Smooth muscle cell (in vitro differentiated cells): ENCODE data around the gene RBBP5. TPM values are rescaled to one million over a fixed set of nuclear protein-coding genes. Genes with fewer than 3 reads are reported as not detected.
A peak's percentile ranks its signal among the peaks of the same experiment; 100 is the strongest.

Experiments used
- DNase-seq: peaks from one replicate; lab custom pipeline; 2025; ENCODE audit not compliant: unreplicated experiment; lab: John Stamatoyannopoulos, UW
- H2AFZ ChIP-seq: fragments of 200-600 bp; sonication (generic); 2 replicates; pipeline ENCODE4 v1.6.0; 2016; ENCODE audit warnings: antibody characterized with exemption, low read depth, mild to moderate bottlenecking
- H3F3A ChIP-seq: fragments of 200-600 bp; sonication (generic); 2 replicates; pipeline ENCODE4 v1.6.0; 2017; ENCODE audit warnings: antibody characterized with exemption, low read depth
- H3K27ac ChIP-seq: fragments of 200-600 bp; sonication (generic); 2 replicates; pipeline ENCODE4 v1.5.1; 2016; ENCODE audit warnings: low read depth, mild to moderate bottlenecking
- H3K27me3 ChIP-seq: fragments of 200-600 bp; sonication (generic); 2 replicates; pipeline ENCODE4 v1.6.1; 2016; ENCODE audit warnings: low read depth, mild to moderate bottlenecking
- H3K36me3 ChIP-seq: fragments of 200-600 bp; sonication (generic); 2 replicates; pipeline ENCODE4 v1.5.1; 2016; ENCODE audit warnings: low read depth
- H3K4me1 ChIP-seq: fragments of 200-600 bp; sonication (generic); 2 replicates; pipeline ENCODE4 v1.5.1; 2016; ENCODE audit warnings: low read depth
- H3K4me2 ChIP-seq: fragments of 200-600 bp; sonication (generic); 2 replicates; pipeline ENCODE4 v1.6.0; 2016; ENCODE audit warnings: mild to moderate bottlenecking
- H3K4me3 ChIP-seq: fragments of 200-600 bp; sonication (generic); 2 replicates; pipeline ENCODE4 v1.5.1; 2016; ENCODE audit warnings: mild to moderate bottlenecking
- H3K79me2 ChIP-seq: fragments of 200-600 bp; sonication (generic); 2 replicates; pipeline ENCODE4 v1.6.0; 2016; ENCODE audit warnings: low read depth, mild to moderate bottlenecking
- H3K9ac ChIP-seq: fragments of 200-600 bp; sonication (generic); 2 replicates; pipeline ENCODE4 v1.6.0; 2016; ENCODE audit warnings: low read depth
- H3K9me3 ChIP-seq: fragments of 200-600 bp; sonication (generic); replicated peaks from 2 replicates; pipeline ENCODE4 v1.5.1; 2016; ENCODE audit warnings: low read depth
- H4K20me1 ChIP-seq: fragments of 200-600 bp; sonication (generic); 2 replicates; pipeline ENCODE4 v1.6.0; 2016; ENCODE audit warnings: low read depth
- CTCF ChIP-seq: fragments of 200-600 bp; sonication (generic); IDR thresholded peaks from 2 replicates; pipeline ENCODE4 v1.5.1; 2017; ENCODE audit warnings: borderline replicate concordance, mild to moderate bottlenecking, antibody characterized with exemption; ENCODE audit not compliant: insufficient read depth, poor library complexity, severe bottlenecking
- WGBS: methylation state at CpG from one replicate; pipeline ENCODE4 v1.1.7; 2016; ENCODE audit warnings: low lambda C conversion rate; 5-methylcytosine and 5-hydroxymethylcytosine counted together
- polyA plus RNA-seq: library from polyadenylated mRNA; unstranded; fragments of >200 nt; fragmentation: Nextera tagmentation; extraction: Ambion mirVana; gene quantifications from 2 replicates; pipeline ENCODE4 v1.2.1, GENCODE V29; 2016
- total RNA-seq: library from RNA; depleted of rRNA; stranded (reverse); fragments of >200 nt; gene quantifications from 2 replicates; pipeline ENCODE4 v1.2.3, GENCODE V29; 2014

The RBBP5 gene
- total RNA-seq, result 18.8 and 19.0 TPM in 2 replicates
- 9.3 and 12.8 TPM in 2 replicates for polyA plus RNA-seq

GRCh38 chr1:205121660-205122488 is at the start of gene RBBP5:
TSS of gene RBBP5 (minus strand) at chr1:205121978. CDS start at chr1:205121873, 105 bp downstream.
- Histone ChIP-seq H3K36me3 (no peaks in the 10 kb centered on the region), H3K9ac (peak within 1 kb of the TSS; percentile 97), H3K4me1 (peaks cover 9% of the 10 kb centered on the region), H3K27ac (peak within 1 kb of the TSS; percentile 91), H2AFZ (peak within 1 kb of the TSS; percentile 84), H4K20me1 (peaks cover 8% of the 10 kb centered on the region), H3K4me3 (peak within 1 kb of the TSS; percentile 91), H3K9me3 (no peaks in the 10 kb centered on the region), H3K27me3 (no peaks in the 10 kb centered on the region), H3K79me2 (peaks cover 46% of the 10 kb centered on the region), H3F3A (no peaks in the 10 kb centered on the region), H3K4me2 (peak within 1 kb of the TSS; percentile 93)
- DNase-seq, result peak; percentile 65
- TF ChIP-seq CTCF, result peak; percentile 40
- WGBS, result 2% methylated on average over 46 of the region's 46 CpGs

GRCh38 chr1:205171369-205171768 is 49.6 kb upstream of the RBBP5 start:
- Histone ChIP-seq H3K4me2 (no peak overlapping the region), H3K4me1 (no peaks in the 10 kb centered on the region), H3K79me2 (peaks cover 4% of the 10 kb centered on the region), H3K27ac (no peak overlapping the region), H3K9me3 (no peaks in the 10 kb centered on the region), H4K20me1 (peaks cover 13% of the 10 kb centered on the region), H3K36me3 (no peaks in the 10 kb centered on the region), H3K27me3 (no peaks in the 10 kb centered on the region), H2AFZ (no peak overlapping the region), H3K9ac (no peak overlapping the region), H3K4me3 (no peak overlapping the region), H3F3A (no peaks in the 10 kb centered on the region)
- 90% methylated on average over 5 of the region's 5 CpGs for WGBS
- DNase-seq, result no peak
- TF ChIP-seq CTCF, result no peak

GRCh38 chr1:205170532-205171269 is 48.9 kb upstream of the RBBP5 start:
- Histone ChIP-seq H3K4me1 (no peaks in the 10 kb centered on the region), H3K4me2 (no peak overlapping the region), H3K27ac (no peak overlapping the region), H3K36me3 (no peaks in the 10 kb centered on the region), H2AFZ (no peak overlapping the region), H3K27me3 (no peaks in the 10 kb centered on the region), H3K79me2 (peaks cover 9% of the 10 kb centered on the region), H3F3A (no peaks in the 10 kb centered on the region), H3K4me3 (no peak overlapping the region), H3K9me3 (no peaks in the 10 kb centered on the region), H4K20me1 (peaks cover 13% of the 10 kb centered on the region), H3K9ac (no peak overlapping the region)
- no peak for DNase-seq
- WGBS, result 85% methylated on average over 9 of the region's 9 CpGs
- TF ChIP-seq CTCF, result no peak
